HCT116 (cell line): Measurements from ENCODE around the gene MCCD1. TPM values are rescaled to one million over a fixed set of nuclear protein-coding genes. Genes with fewer than 3 reads are reported as not detected.

Source experiments
- ATAC-seq: fragments of 200-7000 bp; cut with Tn5 transposase; 2 replicates; pipeline ENCODE4 v1.9.1; 2020; ENCODE audit warnings: mild to moderate bottlenecking, moderate library complexity
- BruUV-seq: library from RNA; stranded (reverse); fragments of 400-500 nt; replicated peaks from 2 replicates; lab custom pipeline; 2021; lab: Mats Ljungman, UMichigan
- CTCF ChIA-PET: fragments of 300-600 bp; sonication (Branson Sonifier 250); formaldehyde crosslinking; loops from one replicate; lab custom pipeline; 2021; ENCODE audit warnings: antibody characterized with exemption; lab: Charles Lee
- POLR2A ChIA-PET: fragments of 300-600, 350-600 bp; sonication (Branson Sonifier 250); formaldehyde crosslinking; loops from one replicate; lab custom pipeline; 2021; ENCODE audit warnings: antibody characterized with exemption; lab: Charles Lee
- RAD21 ChIA-PET, 2 experiments: fragments of 300-600 bp; sonication (Branson Sonifier 250); formaldehyde crosslinking; loops; one replicate each; lab custom pipeline; 2023; ENCODE audit warnings: low total read pairs in 2 of 2; ENCODE audit not compliant: uncharacterized antibody in 2 of 2, unreplicated experiment in 2 of 2, low non-redundant PET in 1 of 2; lab: Charles Lee
- DNase-seq: peaks from one replicate; pipeline ENCODE4 v3.0.0-alpha.2; 2010; ENCODE audit warnings: low read depth, low spot score
- H2AFZ ChIP-seq: fragments of 200-600 bp; shearing (Covaris generic), sonication (generic); 2 replicates; pipeline ENCODE4 v1.6.1; 2017; ENCODE audit warnings: low read depth, mixed run types, mixed read lengths, antibody characterized with exemption, low read length; ENCODE audit not compliant: poor library complexity, severe bottlenecking
- H3K27ac ChIP-seq: 2 replicates; pipeline ENCODE4 v1.5.1; 2012; ENCODE audit warnings: low read depth, low read length
- H3K27me3 ChIP-seq: fragments of 200-600 bp; sonication (generic); 2 replicates; pipeline ENCODE4 v1.6.1; 2016; ENCODE audit warnings: mixed run types, low read length, mixed read lengths; ENCODE audit not compliant: insufficient read depth
- H3K36me3 ChIP-seq, 2 experiments: fragments of 200-500 bp in 1 of 2; fragments of 200-600 bp in 1 of 2; sonication (Bioruptor generic) in 1 of 2; sonication (generic) in 1 of 2; 2 replicates each; pipeline versions ENCODE4 v1.5.1 to v1.6.1; 2014 to 2016; ENCODE audit warnings: low read length in 2 of 2, inconsistent platforms in 1 of 2, mixed read lengths in 1 of 2, mixed run types in 1 of 2; ENCODE audit not compliant: insufficient read depth in 2 of 2, control insufficient read depth in 1 of 2
- H3K4me1 ChIP-seq, 2 experiments: fragments of 200-600 bp in 1 of 2; sonication (generic) in 1 of 2; 2 replicates each; pipeline versions ENCODE4 v1.5.1 to v1.6.1; 2012 to 2017; ENCODE audit warnings: low read length in 2 of 2, inconsistent platforms in 1 of 2, mild to moderate bottlenecking in 1 of 2, mixed read lengths in 1 of 2, mixed run types in 1 of 2, moderate library complexity in 1 of 2; ENCODE audit not compliant: insufficient read depth in 2 of 2, control insufficient read depth in 1 of 2
- H3K4me2 ChIP-seq: fragments of 200-600 bp; sonication (generic); 2 replicates; pipeline ENCODE4 v1.6.1; 2017; ENCODE audit warnings: mixed run types, low read length, mixed read lengths
- H3K4me3 ChIP-seq, 2 experiments: fragments of 200-600 bp in 1 of 2; sonication (generic) in 1 of 2; replicated peaks in 1 of 2; 2 replicates each; pipeline ENCODE4 v1.5.1; 2011 to 2016; ENCODE audit warnings: low read length in 2 of 2, control low read depth in 1 of 2, low read depth in 1 of 2, mild to moderate bottlenecking in 1 of 2, mixed read lengths in 1 of 2, mixed run types in 1 of 2
- H3K79me2 ChIP-seq: fragments of 200-600 bp; sonication (generic); 2 replicates; pipeline ENCODE4 v1.6.1; 2017; ENCODE audit warnings: mild to moderate bottlenecking, mixed run types, low read length, moderate library complexity, mixed read lengths; ENCODE audit not compliant: insufficient read depth
- H3K9ac ChIP-seq: fragments of 200-600 bp; sonication (generic); 2 replicates; pipeline ENCODE4 v1.6.1; 2016; ENCODE audit warnings: low read length, mixed read lengths
- H3K9me2 ChIP-seq: fragments of 200-600 bp; sonication (generic), shearing (Covaris generic); 2 replicates; pipeline ENCODE4 v1.6.1; 2017; ENCODE audit warnings: mixed run types, mild to moderate bottlenecking, moderate library complexity; ENCODE audit not compliant: insufficient read depth
- H3K9me3 ChIP-seq, 2 experiments: fragments of 200-500 bp in 1 of 2; fragments of 200-600 bp in 1 of 2; sonication (Bioruptor generic) in 1 of 2; sonication (generic) in 1 of 2; 2 replicates each; pipeline ENCODE4 v1.6.1; 2014 to 2017; ENCODE audit warnings: low read length in 2 of 2, mixed read lengths in 2 of 2, inconsistent platforms in 1 of 2, low read depth in 1 of 2, mild to moderate bottlenecking in 1 of 2, mixed run types in 1 of 2, moderate library complexity in 1 of 2; ENCODE audit not compliant: control insufficient read depth in 1 of 2, insufficient read depth in 1 of 2
- H4K20me1 ChIP-seq: fragments of 200-600 bp; sonication (generic), shearing (Covaris generic); 2 replicates; pipeline ENCODE4 v1.6.1; 2017; ENCODE audit warnings: mixed run types, mild to moderate bottlenecking, moderate library complexity; ENCODE audit not compliant: insufficient read depth
- CBX3 ChIP-seq: IDR thresholded peaks from 2 replicates; pipeline ENCODE4 v1.6.1; 2012; ENCODE audit warnings: low read depth
- CEBPB ChIP-seq: IDR thresholded peaks from 2 replicates; pipeline ENCODE4 v1.6.1; 2012; ENCODE audit warnings: low read depth
- EGR1 ChIP-seq: IDR thresholded peaks from 2 replicates; pipeline ENCODE4 v1.6.1; 2012; ENCODE audit warnings: low read depth
- ELF1 ChIP-seq: IDR thresholded peaks from 2 replicates; pipeline ENCODE4 v1.6.1; 2012; ENCODE audit warnings: low read depth, borderline replicate concordance
- EZH2 ChIP-seq: fragments of 200-600 bp; sonication (generic); IDR thresholded peaks from 2 replicates; pipeline ENCODE4 v1.6.1; 2017; ENCODE audit warnings: antibody characterized with exemption, mixed run types
- EZH2phosphoT487 ChIP-seq: fragments of 200-600 bp; IDR thresholded peaks from 2 replicates; pipeline ENCODE4 v1.6.1; 2018; ENCODE audit warnings: antibody characterized with exemption, borderline replicate concordance
- FOSL1 ChIP-seq: IDR thresholded peaks from 2 replicates; pipeline ENCODE4 v1.6.1; 2012; ENCODE audit warnings: low read depth
- JUND ChIP-seq: IDR thresholded peaks from 2 replicates; pipeline ENCODE4 v1.6.1; 2012
- POLR2A ChIP-seq: IDR thresholded peaks from 2 replicates; pipeline ENCODE4 v1.7.0; 2011; ENCODE audit warnings: borderline replicate concordance; ENCODE audit not compliant: insufficient read depth, insufficient read length; ENCODE audit errors: extremely low read depth
- SIN3A ChIP-seq: IDR thresholded peaks from 2 replicates; pipeline ENCODE4 v1.6.1; 2012; ENCODE audit warnings: low read depth
- SRF ChIP-seq: IDR thresholded peaks from 2 replicates; pipeline ENCODE4 v1.6.1; 2012; ENCODE audit warnings: low read depth
- TCF7L2 ChIP-seq: IDR thresholded peaks from 2 replicates; pipeline ENCODE4 v1.7.0; 2011; ENCODE audit warnings: borderline replicate concordance, inconsistent platforms; ENCODE audit not compliant: insufficient read depth, insufficient read length; ENCODE audit errors: extremely low read depth
- ZFX ChIP-seq: fragments of 450-650 bp; IDR thresholded peaks from 2 replicates; pipeline ENCODE4 v1.6.1; 2017
- intact Hi-C: fragments of 100-400 bp; cut with micrococcal nuclease; formaldehyde crosslinking; loops from 2 replicates; pipeline ENCODE4 v1.10.0; 2022
- total RNA-seq: library from RNA; stranded (reverse); gene quantifications from one replicate; pipeline ENCODE4 v1.2.1, GENCODE V29; 2021; ENCODE audit not compliant: unreplicated experiment
- TF ChIP-seq, protein P1 (sequence below): IDR thresholded peaks from 2 replicates; pipeline ENCODE4 v1.6.1; 2012; ENCODE audit warnings: low read depth
- TF ChIP-seq, protein P2 (sequence below): IDR thresholded peaks from 2 replicates; pipeline ENCODE4 v1.6.1; 2011; ENCODE audit warnings: mild to moderate bottlenecking, low read length, moderate library complexity; ENCODE audit not compliant: insufficient replicate concordance; ENCODE audit errors: extremely low read depth
- TF ChIP-seq, protein P3 (sequence below), 3 experiments: fragments of 200-600 bp in 1 of 3; sonication (generic) in 1 of 3; IDR thresholded peaks in 2 of 3; conservative IDR thresholded peaks in 1 of 3; 2 replicates each; pipeline ENCODE4 v1.5.1; 2012 to 2017; ENCODE audit warnings: low read depth in 2 of 3, low read length in 2 of 3, antibody characterized with exemption in 1 of 3, borderline replicate concordance in 1 of 3, control low read depth in 1 of 3, mild to moderate bottlenecking in 1 of 3, mixed read lengths in 1 of 3, mixed run types in 1 of 3, moderate library complexity in 1 of 3; ENCODE audit not compliant: insufficient read depth in 1 of 3
- TF ChIP-seq, protein P4 (sequence below): IDR thresholded peaks from 2 replicates; pipeline ENCODE4 v1.6.1; 2012

Gene MCCD1
- total RNA-seq, 1 experiment from 2014 or later, result not detected

DNA sequence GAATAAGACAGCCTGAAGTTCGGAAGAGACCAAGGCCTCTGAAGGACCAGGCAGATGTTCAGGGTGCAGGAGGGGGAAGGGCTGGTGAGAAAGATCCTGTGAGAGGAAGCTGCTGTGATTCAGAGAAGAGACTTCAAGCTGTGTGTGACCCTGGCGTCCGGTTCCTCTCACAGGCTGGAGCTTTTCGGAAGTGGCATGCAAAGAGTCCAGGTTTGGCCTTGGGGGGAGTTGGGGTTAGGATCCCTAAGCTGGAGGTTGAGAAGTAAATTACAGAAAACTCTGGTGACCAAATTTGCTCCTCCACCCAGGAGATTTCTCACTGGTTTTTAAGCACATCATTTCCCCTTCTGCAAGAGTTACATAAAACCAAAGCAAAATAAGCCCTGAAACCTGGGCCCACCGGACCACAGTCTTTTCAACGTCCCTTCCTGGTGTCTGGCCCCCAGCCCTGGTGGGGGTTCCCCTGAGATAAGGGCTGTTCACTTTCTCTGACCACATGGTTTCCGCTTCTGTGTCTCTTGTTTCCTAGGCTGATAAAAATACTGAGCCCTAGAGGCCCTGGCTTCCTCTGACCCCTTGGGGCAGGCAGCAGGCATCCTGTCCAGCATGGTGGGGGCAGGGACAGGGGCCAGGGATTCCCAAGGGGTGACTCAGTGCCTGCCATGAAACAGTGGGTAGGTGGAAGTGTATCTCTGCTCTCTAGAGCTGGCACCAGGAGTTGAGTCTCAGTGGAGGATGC is 31.4 kb downstream of the MCCD1 start:
- H3K9ac ChIP-seq, result peak overlapping the region; percentile 31
- H3K9me3 ChIP-seq, result no peaks in the 10 kb centered on the region
- ATAC-seq (peak; percentile 72), DNase-seq (no peak)
- H4K20me1 ChIP-seq, result no peaks in the 10 kb centered on the region
- H3K27ac ChIP-seq, result no peak overlapping the region
- H3K79me2 ChIP-seq, result peaks cover 6% of the 10 kb centered on the region; the same call in 1 of the 2 replicates
- peaks cover 5 to 24% of the 10 kb centered on the region in 2 experiments; a peak in 3 of 4 replicates for H3K4me1 ChIP-seq
- peak overlapping the region; percentile 72 for H3K4me2 ChIP-seq
- no TSS peak for BruUV-seq
- intact Hi-C loops, result no loop called here
- H3K9me2 ChIP-seq, result no peaks in the 10 kb centered on the region
- no peak overlapping the region for H2AFZ ChIP-seq
- RAD21 ChIA-PET, result no interaction called here
- CTCF ChIA-PET, result no interaction called here
- H3K36me3 ChIP-seq, result peaks cover 16 to 20% of the 10 kb centered on the region in 2 experiments
- peak overlapping the region in 1 of 2 experiments; percentile 24; a peak in 1 of 4 replicates for H3K4me3 ChIP-seq
- TF ChIP-seq, protein P1, sequence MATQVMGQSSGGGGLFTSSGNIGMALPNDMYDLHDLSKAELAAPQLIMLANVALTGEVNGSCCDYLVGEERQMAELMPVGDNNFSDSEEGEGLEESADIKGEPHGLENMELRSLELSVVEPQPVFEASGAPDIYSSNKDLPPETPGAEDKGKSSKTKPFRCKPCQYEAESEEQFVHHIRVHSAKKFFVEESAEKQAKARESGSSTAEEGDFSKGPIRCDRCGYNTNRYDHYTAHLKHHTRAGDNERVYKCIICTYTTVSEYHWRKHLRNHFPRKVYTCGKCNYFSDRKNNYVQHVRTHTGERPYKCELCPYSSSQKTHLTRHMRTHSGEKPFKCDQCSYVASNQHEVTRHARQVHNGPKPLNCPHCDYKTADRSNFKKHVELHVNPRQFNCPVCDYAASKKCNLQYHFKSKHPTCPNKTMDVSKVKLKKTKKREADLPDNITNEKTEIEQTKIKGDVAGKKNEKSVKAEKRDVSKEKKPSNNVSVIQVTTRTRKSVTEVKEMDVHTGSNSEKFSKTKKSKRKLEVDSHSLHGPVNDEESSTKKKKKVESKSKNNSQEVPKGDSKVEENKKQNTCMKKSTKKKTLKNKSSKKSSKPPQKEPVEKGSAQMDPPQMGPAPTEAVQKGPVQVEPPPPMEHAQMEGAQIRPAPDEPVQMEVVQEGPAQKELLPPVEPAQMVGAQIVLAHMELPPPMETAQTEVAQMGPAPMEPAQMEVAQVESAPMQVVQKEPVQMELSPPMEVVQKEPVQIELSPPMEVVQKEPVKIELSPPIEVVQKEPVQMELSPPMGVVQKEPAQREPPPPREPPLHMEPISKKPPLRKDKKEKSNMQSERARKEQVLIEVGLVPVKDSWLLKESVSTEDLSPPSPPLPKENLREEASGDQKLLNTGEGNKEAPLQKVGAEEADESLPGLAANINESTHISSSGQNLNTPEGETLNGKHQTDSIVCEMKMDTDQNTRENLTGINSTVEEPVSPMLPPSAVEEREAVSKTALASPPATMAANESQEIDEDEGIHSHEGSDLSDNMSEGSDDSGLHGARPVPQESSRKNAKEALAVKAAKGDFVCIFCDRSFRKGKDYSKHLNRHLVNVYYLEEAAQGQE, result no peak
- peak; percentile 45 for TF ChIP-seq JUND
- TF ChIP-seq, protein P2, sequence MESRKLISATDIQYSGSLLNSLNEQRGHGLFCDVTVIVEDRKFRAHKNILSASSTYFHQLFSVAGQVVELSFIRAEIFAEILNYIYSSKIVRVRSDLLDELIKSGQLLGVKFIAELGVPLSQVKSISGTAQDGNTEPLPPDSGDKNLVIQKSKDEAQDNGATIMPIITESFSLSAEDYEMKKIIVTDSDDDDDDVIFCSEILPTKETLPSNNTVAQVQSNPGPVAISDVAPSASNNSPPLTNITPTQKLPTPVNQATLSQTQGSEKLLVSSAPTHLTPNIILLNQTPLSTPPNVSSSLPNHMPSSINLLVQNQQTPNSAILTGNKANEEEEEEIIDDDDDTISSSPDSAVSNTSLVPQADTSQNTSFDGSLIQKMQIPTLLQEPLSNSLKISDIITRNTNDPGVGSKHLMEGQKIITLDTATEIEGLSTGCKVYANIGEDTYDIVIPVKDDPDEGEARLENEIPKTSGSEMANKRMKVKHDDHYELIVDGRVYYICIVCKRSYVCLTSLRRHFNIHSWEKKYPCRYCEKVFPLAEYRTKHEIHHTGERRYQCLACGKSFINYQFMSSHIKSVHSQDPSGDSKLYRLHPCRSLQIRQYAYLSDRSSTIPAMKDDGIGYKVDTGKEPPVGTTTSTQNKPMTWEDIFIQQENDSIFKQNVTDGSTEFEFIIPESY, result no peak
- no peak for TF ChIP-seq POLR2A
- TF ChIP-seq ZFX, result no peak
- TF ChIP-seq SRF, result no peak
- no peak for TF ChIP-seq EZH2phosphoT487
- TF ChIP-seq SIN3A, result no peak
- no peak for TF ChIP-seq CEBPB
- no peak for TF ChIP-seq EZH2
- TF ChIP-seq FOSL1, result peak; percentile 39; the same call in 1 of the 2 replicates
- TF ChIP-seq EGR1, result no peak
- TF ChIP-seq, protein P3, sequence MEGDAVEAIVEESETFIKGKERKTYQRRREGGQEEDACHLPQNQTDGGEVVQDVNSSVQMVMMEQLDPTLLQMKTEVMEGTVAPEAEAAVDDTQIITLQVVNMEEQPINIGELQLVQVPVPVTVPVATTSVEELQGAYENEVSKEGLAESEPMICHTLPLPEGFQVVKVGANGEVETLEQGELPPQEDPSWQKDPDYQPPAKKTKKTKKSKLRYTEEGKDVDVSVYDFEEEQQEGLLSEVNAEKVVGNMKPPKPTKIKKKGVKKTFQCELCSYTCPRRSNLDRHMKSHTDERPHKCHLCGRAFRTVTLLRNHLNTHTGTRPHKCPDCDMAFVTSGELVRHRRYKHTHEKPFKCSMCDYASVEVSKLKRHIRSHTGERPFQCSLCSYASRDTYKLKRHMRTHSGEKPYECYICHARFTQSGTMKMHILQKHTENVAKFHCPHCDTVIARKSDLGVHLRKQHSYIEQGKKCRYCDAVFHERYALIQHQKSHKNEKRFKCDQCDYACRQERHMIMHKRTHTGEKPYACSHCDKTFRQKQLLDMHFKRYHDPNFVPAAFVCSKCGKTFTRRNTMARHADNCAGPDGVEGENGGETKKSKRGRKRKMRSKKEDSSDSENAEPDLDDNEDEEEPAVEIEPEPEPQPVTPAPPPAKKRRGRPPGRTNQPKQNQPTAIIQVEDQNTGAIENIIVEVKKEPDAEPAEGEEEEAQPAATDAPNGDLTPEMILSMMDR (IDR thresholded peaks at IDR 0.05 in 2 of 3, conservative IDR thresholded peaks at IDR 0.05 in 1 of 3; ENCODE audit: borderline replicate concordance in 1 of 3, insufficient read depth in 1 of 3, low read depth in 2 of 3, low read length in 2 of 3), result no peak
- no peak for TF ChIP-seq TCF7L2
- no peak for TF ChIP-seq CBX3
- no peak for TF ChIP-seq ELF1
- TF ChIP-seq, protein P4, sequence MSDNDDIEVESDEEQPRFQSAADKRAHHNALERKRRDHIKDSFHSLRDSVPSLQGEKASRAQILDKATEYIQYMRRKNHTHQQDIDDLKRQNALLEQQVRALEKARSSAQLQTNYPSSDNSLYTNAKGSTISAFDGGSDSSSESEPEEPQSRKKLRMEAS, result no peak
- POLR2A ChIA-PET, result no interaction called here
- H3K27me3 ChIP-seq, result no peaks in the 10 kb centered on the region
